Lung (tissue), 12 donors: ENCODE data around the gene ADAM11. TPM values are rescaled to one million over a fixed set of nuclear protein-coding genes. Genes with fewer than 3 reads are reported as not detected.

Source experiments
- ATAC-seq: fragments of 200-7000 bp; cut with Tn5 transposase; one replicate; pipeline ENCODE4 v1.9.1; 2020; ENCODE audit warnings: moderate number of reproducible peaks; ENCODE audit not compliant: insufficient read depth, low FRiP score
- DNase-seq, 3 donors: peaks; one replicate each; pipeline ENCODE4 v3.0.0-alpha.2; 2013 to 2017
- H3K27ac ChIP-seq, 2 donors: one replicate each; pipeline ENCODE4 v1.5.1; 2013; ENCODE audit warnings: mild to moderate bottlenecking in 2 of 2, moderate library complexity in 2 of 2, control low read depth in 1 of 2, inconsistent platforms in 1 of 2, low read depth in 1 of 2, low read length in 1 of 2
- H3K27me3 ChIP-seq, 3 donors: one replicate each; pipeline ENCODE4 v1.5.1; 2013; ENCODE audit warnings: low read length in 2 of 3; ENCODE audit not compliant: control insufficient read depth in 3 of 3, insufficient read depth in 3 of 3
- H3K36me3 ChIP-seq, 4 donors: one replicate each; pipeline ENCODE4 v1.5.1; 2013; ENCODE audit warnings: low read length in 4 of 4, mild to moderate bottlenecking in 1 of 4, moderate library complexity in 1 of 4; ENCODE audit not compliant: control insufficient read depth in 4 of 4, insufficient read depth in 4 of 4
- H3K4me1 ChIP-seq, 5 donors: one replicate each; pipeline ENCODE4 v1.5.1; 2013; ENCODE audit warnings: low read length in 5 of 5, mild to moderate bottlenecking in 2 of 5, moderate library complexity in 1 of 5; ENCODE audit not compliant: control insufficient read depth in 5 of 5, insufficient read depth in 5 of 5
- H3K4me3 ChIP-seq: one replicate; pipeline ENCODE4 v1.5.1; 2013; ENCODE audit warnings: mild to moderate bottlenecking, control low read depth, moderate library complexity
- H3K9ac ChIP-seq, 2 donors: one replicate each; pipeline ENCODE4 v1.5.1; 2013; ENCODE audit warnings: low read length in 2 of 2, control low read depth in 1 of 2; ENCODE audit not compliant: insufficient read depth in 1 of 2
- H3K9me3 ChIP-seq, 4 donors: one replicate each; pipeline ENCODE4 v1.5.1; 2013; ENCODE audit warnings: low read length in 3 of 4, mild to moderate bottlenecking in 1 of 4, moderate library complexity in 1 of 4; ENCODE audit not compliant: control insufficient read depth in 4 of 4, insufficient read depth in 3 of 4
- CTCF ChIP-seq: IDR thresholded peaks from 2 replicates; pipeline ENCODE4 v1.5.1; 2012; ENCODE audit warnings: mild to moderate bottlenecking; ENCODE audit errors: control extremely low read depth, extremely low read depth
- WGBS, 2 donors: extraction: QIAGEN DNeasy Blood & Tissue Kit; methylation state at CpG; one replicate each; pipeline ENCODE4 v1.1.7; 2013; 5-methylcytosine and 5-hydroxymethylcytosine counted together
- polyA plus RNA-seq, 2 donors: library from polyadenylated mRNA; stranded (reverse); fragments of 200-250 nt; gene quantifications; one replicate each; pipeline ENCODE4 v1.2.1, GENCODE V29; 2013
- total RNA-seq, 2 donors: library from RNA; depleted of rRNA in 1 of 2; stranded (reverse); fragments of >200 nt in 1 of 2; gene quantifications; one replicate each; pipeline ENCODE4 v1.2.1, GENCODE V29; 2014 to 2021
- donor health status: control.
- donor health status: control.
- donor health status: Bipolar disorder and iron deficiency.
- donor health status: healthy.
- donor health status: DM: yes; HTN: yes; CAD: no.

Gene ADAM11
- total and polyA plus RNA-seq, 4 donors: 0.09 to 1.1 (median 0.18) TPM

- H3K36me3 ChIP-seq: no peaks in the 10 kb centered on the region
- H3K9me3 ChIP-seq: peaks cover 0 to 2% (median 0%) of the 10 kb centered on the region in 4 donors
- no peaks in the 10 kb centered on the region for H3K27me3 ChIP-seq
- H3K9ac ChIP-seq: no peak overlapping the region
- H3K4me3 ChIP-seq: no peak overlapping the region
- ATAC-seq (no peak), DNase-seq (no peak)
- no peak overlapping the region for H3K27ac ChIP-seq
- 63 to 75% methylated on average over 8 of the region's 8 CpGs for WGBS, 2 donors
- no peak for TF ChIP-seq CTCF
- no peaks in the 10 kb centered on the region for H3K4me1 ChIP-seq
These were observed 7.7 kb downstream of the ADAM11 start for GRCh38 chr17:44766409-44767038.

DNA sequence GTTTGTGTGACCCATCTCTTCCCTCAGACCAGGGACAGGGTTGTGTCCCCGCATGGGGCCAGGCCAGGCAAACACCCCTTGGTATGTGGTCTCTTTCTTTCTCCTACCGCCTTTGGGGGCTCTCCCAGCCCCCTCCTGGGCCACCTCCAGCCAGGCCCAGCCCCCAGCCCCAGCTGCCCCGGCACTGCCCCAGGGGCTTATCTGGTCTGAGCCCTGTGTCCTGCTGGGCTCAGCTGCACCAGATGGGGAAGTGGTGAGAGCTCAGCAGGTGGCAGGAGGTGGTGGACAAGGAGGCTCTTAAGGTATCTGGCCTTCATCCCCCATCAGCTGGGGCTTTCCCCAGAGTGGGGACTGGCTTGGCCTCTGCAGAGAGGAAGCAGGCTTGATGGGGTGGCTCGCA, 8.7 kb downstream of the ADAM11 start:
- Histone ChIP-seq H3K9me3 (peaks cover 0 to 2% (median 0%) of the 10 kb centered on the region in 4 donors), H3K4me3 (no peak overlapping the region), H3K27ac (no peak overlapping the region), H3K4me1 (no peaks in the 10 kb centered on the region), H3K36me3 (no peaks in the 10 kb centered on the region), H3K27me3 (no peaks in the 10 kb centered on the region), H3K9ac (no peak overlapping the region)
- DNase-seq (no peak), ATAC-seq (no peak)
- TF ChIP-seq CTCF: no peak
- WGBS, 2 donors: 32 to 53% methylated on average over 4 of the region's 4 CpGs

DNA sequence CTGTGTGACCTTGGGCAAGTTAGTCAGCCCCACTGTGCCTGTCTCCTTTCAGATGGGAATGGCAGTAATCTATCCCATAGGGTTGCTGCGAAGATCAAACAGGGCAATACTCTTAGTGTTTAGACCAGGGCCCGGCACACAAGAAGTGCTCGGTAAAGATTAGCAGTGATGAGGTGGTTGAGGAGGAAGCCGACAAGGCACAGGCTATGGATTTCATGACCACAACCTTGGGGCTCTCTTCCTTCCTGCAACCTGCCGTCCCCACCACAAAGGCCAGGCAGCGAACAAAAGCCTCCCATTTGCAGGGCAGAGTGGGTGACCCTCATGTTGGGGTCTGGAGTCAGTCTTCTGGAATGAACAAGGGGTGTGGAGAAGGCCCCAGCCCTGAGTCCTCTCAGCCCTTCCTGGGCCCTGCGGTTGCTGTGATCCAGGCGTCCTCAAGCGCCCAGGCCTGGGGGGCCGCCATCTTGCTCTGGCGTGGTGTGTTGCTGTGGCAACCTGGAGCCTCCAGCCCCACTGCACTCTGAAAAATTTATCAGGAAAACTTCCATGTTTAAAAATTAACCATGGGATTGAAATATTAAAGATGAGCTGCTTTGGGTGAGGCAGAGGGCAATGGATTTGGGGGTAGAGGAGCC, 9.8 kb downstream of the ADAM11 start:
- WGBS, 2 donors: 28 to 65% methylated on average over 11 of the region's 11 CpGs
- Histone ChIP-seq H3K9me3 (peaks cover 0 to 2% (median 0%) of the 10 kb centered on the region in 4 donors), H3K27ac (no peak overlapping the region), H3K36me3 (no peaks in the 10 kb centered on the region), H3K9ac (no peak overlapping the region), H3K27me3 (no peaks in the 10 kb centered on the region), H3K4me1 (no peaks in the 10 kb centered on the region), H3K4me3 (no peak overlapping the region)
- TF ChIP-seq CTCF: no peak
- ATAC-seq: no peak
- no peak for DNase-seq
